K562 (cell line): ENCODE data around the gene ANKRD11. TPM values are rescaled to one million over a fixed set of nuclear protein-coding genes. Genes with fewer than 3 reads are reported as not detected.
A peak's percentile ranks its signal among the peaks of the same experiment; 100 is the strongest.

Source experiments
- ARID1B ChIP-seq: fragments of 450-650 bp; IDR thresholded peaks from 2 replicates; pipeline ENCODE4 v1.6.1; 2016; ENCODE audit warnings: antibody characterized with exemption, mild to moderate bottlenecking, inconsistent platforms
- CBFA2T2 ChIP-seq: fragments of 450-650 bp; conservative IDR thresholded peaks from 2 replicates; pipeline ENCODE4 v1.6.1; 2017; ENCODE audit warnings: mild to moderate bottlenecking
- CBX8 ChIP-seq: fragments of 200-600 bp; sonication (generic); IDR thresholded peaks from 2 replicates; pipeline ENCODE4 v1.6.1; 2012; ENCODE audit warnings: borderline replicate concordance, mixed run types, low read depth, mild to moderate bottlenecking, moderate library complexity, mixed read lengths, low read length, control low read depth, inconsistent platforms; ENCODE audit not compliant: poor library complexity, severe bottlenecking; ENCODE audit errors: extremely low read depth
- CEBPB ChIP-seq: fragments of 450-650 bp; IDR thresholded peaks from 2 replicates; pipeline ENCODE4 v1.6.1; 2016; ENCODE audit warnings: missing genetic modification characterization, missing compliant biosample characterization
- CGGBP1 ChIP-seq: fragments of 250-450 bp; sonication (Bioruptor Pico); IDR thresholded peaks from 2 replicates; pipeline ENCODE4 v1.9.0; 2021; ENCODE audit warnings: mild to moderate bottlenecking
- CTBP1 ChIP-seq: fragments of 450-650 bp; IDR thresholded peaks from 2 replicates; pipeline ENCODE4 v1.6.1; 2016; ENCODE audit warnings: borderline replicate concordance
- CXXC5 ChIP-seq: fragments of 250-450 bp; sonication (Bioruptor Pico); IDR thresholded peaks from 2 replicates; pipeline ENCODE4 v1.8.0; 2022; ENCODE audit warnings: inconsistent platforms, mild to moderate bottlenecking, moderate library complexity
- DPF2 ChIP-seq: fragments of 450-650 bp; IDR thresholded peaks from 2 replicates; pipeline ENCODE4 v1.6.1; 2016
- EP300 ChIP-seq: IDR thresholded peaks from 2 replicates; pipeline ENCODE4 v1.6.1; 2012; ENCODE audit warnings: low read length, improper control_type of control experiment
- FOSL1 ChIP-seq: fragments of 200-800 bp; sonication (Bioruptor generic); conservative IDR thresholded peaks from 2 replicates; pipeline ENCODE4 v1.6.1; 2016; ENCODE audit warnings: missing genetic modification characterization, missing compliant biosample characterization
- KDM1A ChIP-seq, 2 experiments: fragments of 450-650 bp; IDR thresholded peaks; 2 replicates each; pipeline ENCODE4 v1.6.1; 2016; ENCODE audit warnings: mild to moderate bottlenecking in 2 of 2
- POLR2G ChIP-seq: fragments of 200-400 bp; formaldehyde crosslinking; IDR thresholded peaks from 2 replicates; pipeline ENCODE4 v1.6.1; 2017; ENCODE audit warnings: low read depth, mild to moderate bottlenecking, antibody characterized with exemption, low read length, moderate library complexity
- RUNX1 ChIP-seq: sonication (generic); IDR thresholded peaks from 2 replicates; pipeline ENCODE4 v1.6.1; 2016; ENCODE audit warnings: antibody characterized with exemption, low read depth
- SMAD3 ChIP-seq: fragments of 450-650 bp; formaldehyde crosslinking; conservative IDR thresholded peaks from 2 replicates; pipeline ENCODE4 v1.4.0; 2020; ENCODE audit warnings: mild to moderate bottlenecking
- SMARCA4 ChIP-seq: fragments of 450-650 bp; IDR thresholded peaks from 2 replicates; pipeline ENCODE4 v1.6.1; 2016
- SMARCE1 ChIP-seq: fragments of 450-650 bp; IDR thresholded peaks from 2 replicates; pipeline ENCODE4 v1.7.1; 2016; ENCODE audit warnings: mild to moderate bottlenecking
- TEAD4 ChIP-seq, 2 experiments: sonication (generic) in 1 of 2; formaldehyde crosslinking in 1 of 2; IDR thresholded peaks; 2 replicates each; pipeline versions ENCODE4 v1.6.1 to v1.8.0; 2012 to 2022; ENCODE audit warnings: borderline replicate concordance in 1 of 2, inconsistent platforms in 1 of 2, low read length in 1 of 2, mild to moderate bottlenecking in 1 of 2, missing genetic modification reagents in 1 of 2
- UBTF ChIP-seq, 2 experiments: IDR thresholded peaks; 2 replicates each; pipeline ENCODE4 v1.6.1; 2012; ENCODE audit warnings: improper control_type of control experiment in 2 of 2, low read depth in 2 of 2, low read length in 2 of 2, borderline replicate concordance in 1 of 2
- polyA plus RNA-seq, 8 experiments: library from polyadenylated mRNA; depleted of rRNA in 4 of 8; stranded (reverse) in 5 of 8; unstranded in 3 of 8; fragments of >200 nt; fragmentation: Nextera tagmentation in 2 of 8; fragmentation: Illumina TruSeq in 1 of 8; extraction: Ambion mirVana in 2 of 8; extraction: Trizol in 1 of 8; gene quantifications; 2 replicates each; pipeline versions ENCODE4 v1.2.1 to v1.2.3, GENCODE V29; 2011 to 2014; ENCODE audit warnings: inconsistent platforms in 1 of 8, missing spikeins in 1 of 8
- total RNA-seq, 7 experiments: library from RNA; depleted of rRNA in 6 of 7; stranded (reverse); fragments of >200 nt in 6 of 7; fragmentation: Illumina TruSeq in 2 of 7; extraction: Trizol in 2 of 7; gene quantifications; 2 replicates each; pipeline versions ENCODE4 v1.2.1 to v1.2.3, GENCODE V29; 2011 to 2021; ENCODE audit warnings: low replicate concordance in 1 of 7
- TF ChIP-seq, protein P1 (sequence below): sonication (generic); formaldehyde crosslinking; IDR thresholded peaks from 2 replicates; pipeline ENCODE4 v1.5.0; 2020; ENCODE audit warnings: missing genetic modification reagents
- TF ChIP-seq, protein P2 (sequence below): fragments of 250-450 bp; sonication (Bioruptor Pico); IDR thresholded peaks from 2 replicates; pipeline ENCODE4 v1.4.0; 2020

Gene ANKRD11
- total and polyA plus RNA-seq, 9 of the 15 experiments (the other 6 are each of a cell fraction or from before 2014, with no cell fraction given): 4.7 to 126 (median 31.7) TPM

GRCh38 chr16:89473791-89474414 lies 16.5 kb downstream of the ANKRD11 start (continued):
- TF ChIP-seq UBTF (IDR thresholded peaks at IDR 0.05; ENCODE audit: borderline replicate concordance in 1 of 2, low read depth in 2 of 2, low read length in 2 of 2): no peak
- TF ChIP-seq SMARCA4: peak; percentile 57; the same call in 1 of the 2 replicates
- TF ChIP-seq, protein P1, sequence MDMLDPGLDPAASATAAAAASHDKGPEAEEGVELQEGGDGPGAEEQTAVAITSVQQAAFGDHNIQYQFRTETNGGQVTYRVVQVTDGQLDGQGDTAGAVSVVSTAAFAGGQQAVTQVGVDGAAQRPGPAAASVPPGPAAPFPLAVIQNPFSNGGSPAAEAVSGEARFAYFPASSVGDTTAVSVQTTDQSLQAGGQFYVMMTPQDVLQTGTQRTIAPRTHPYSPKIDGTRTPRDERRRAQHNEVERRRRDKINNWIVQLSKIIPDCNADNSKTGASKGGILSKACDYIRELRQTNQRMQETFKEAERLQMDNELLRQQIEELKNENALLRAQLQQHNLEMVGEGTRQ: no peak
- no peak for TF ChIP-seq CGGBP1 (CRISPR knock-in tag)
- TF ChIP-seq CXXC5 (CRISPR knock-in tag): peak; percentile 50
- no peak for TF ChIP-seq RUNX1
- no peak for TF ChIP-seq TEAD4 (IDR thresholded peaks at IDR 0.05; ENCODE audit: low read length)
- no peak for TF ChIP-seq TEAD4 (CRISPR knock-in tag; IDR thresholded peaks at IDR 0.05; ENCODE audit: borderline replicate concordance)
- TF ChIP-seq EP300: peak; percentile 43; the same call in 1 of the 2 replicates
- TF ChIP-seq, protein P2, sequence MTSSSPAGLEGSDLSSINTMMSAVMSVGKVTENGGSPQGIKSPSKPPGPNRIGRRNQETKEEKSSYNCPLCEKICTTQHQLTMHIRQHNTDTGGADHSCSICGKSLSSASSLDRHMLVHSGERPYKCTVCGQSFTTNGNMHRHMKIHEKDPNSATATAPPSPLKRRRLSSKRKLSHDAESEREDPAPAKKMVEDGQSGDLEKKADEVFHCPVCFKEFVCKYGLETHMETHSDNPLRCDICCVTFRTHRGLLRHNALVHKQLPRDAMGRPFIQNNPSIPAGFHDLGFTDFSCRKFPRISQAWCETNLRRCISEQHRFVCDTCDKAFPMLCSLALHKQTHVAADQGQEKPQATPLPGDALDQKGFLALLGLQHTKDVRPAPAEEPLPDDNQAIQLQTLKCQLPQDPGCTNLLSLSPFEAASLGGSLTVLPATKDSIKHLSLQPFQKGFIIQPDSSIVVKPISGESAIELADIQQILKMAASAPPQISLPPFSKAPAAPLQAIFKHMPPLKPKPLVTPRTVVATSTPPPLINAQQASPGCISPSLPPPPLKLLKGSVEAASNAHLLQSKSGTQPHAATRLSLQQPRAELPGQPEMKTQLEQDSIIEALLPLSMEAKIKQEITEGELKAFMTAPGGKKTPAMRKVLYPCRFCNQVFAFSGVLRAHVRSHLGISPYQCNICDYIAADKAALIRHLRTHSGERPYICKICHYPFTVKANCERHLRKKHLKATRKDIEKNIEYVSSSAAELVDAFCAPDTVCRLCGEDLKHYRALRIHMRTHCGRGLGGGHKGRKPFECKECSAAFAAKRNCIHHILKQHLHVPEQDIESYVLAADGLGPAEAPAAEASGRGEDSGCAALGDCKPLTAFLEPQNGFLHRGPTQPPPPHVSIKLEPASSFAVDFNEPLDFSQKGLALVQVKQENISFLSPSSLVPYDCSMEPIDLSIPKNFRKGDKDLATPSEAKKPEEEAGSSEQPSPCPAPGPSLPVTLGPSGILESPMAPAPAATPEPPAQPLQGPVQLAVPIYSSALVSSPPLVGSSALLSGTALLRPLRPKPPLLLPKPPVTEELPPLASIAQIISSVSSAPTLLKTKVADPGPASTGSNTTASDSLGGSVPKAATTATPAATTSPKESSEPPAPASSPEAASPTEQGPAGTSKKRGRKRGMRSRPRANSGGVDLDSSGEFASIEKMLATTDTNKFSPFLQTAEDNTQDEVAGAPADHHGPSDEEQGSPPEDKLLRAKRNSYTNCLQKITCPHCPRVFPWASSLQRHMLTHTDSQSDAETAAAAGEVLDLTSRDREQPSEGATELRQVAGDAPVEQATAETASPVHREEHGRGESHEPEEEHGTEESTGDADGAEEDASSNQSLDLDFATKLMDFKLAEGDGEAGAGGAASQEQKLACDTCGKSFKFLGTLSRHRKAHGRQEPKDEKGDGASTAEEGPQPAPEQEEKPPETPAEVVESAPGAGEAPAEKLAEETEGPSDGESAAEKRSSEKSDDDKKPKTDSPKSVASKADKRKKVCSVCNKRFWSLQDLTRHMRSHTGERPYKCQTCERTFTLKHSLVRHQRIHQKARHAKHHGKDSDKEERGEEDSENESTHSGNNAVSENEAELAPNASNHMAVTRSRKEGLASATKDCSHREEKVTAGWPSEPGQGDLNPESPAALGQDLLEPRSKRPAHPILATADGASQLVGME (CRISPR knock-in tag): no peak
- no peak for TF ChIP-seq POLR2G
- 0 out of 2 replicates have a peak, but pooled peaks have one; percentile 29 for TF ChIP-seq ARID1B
- TF ChIP-seq CTBP1: peak; percentile 56; the same call in 1 of the 2 replicates
- TF ChIP-seq CBX8: no peak
- TF ChIP-seq CEBPB (tag): peak; percentile 90
- TF ChIP-seq KDM1A (IDR thresholded peaks at IDR 0.05): no peak
- peak; percentile 73 for TF ChIP-seq FOSL1
- TF ChIP-seq SMAD3 (CRISPR knock-in tag): no peak
- no peak for TF ChIP-seq CBFA2T2
- peak; percentile 60 for TF ChIP-seq DPF2
- TF ChIP-seq SMARCE1: 0 out of 2 replicates have a peak, but pooled peaks have one; percentile 52
